SK-N-MC (cell line): ENCODE data around the gene DOK3.

Experiments used
- EZH2 ChIP-seq: fragments of 200-600 bp; sonication (generic); IDR thresholded peaks from one replicate; pipeline ENCODE4 v1.6.1; 2017; ENCODE audit warnings: antibody characterized with exemption
- FOXP2 ChIP-seq: optimal IDR thresholded peaks from 2 replicates; pipeline ENCODE3; 2011; ENCODE audit warnings: mild to moderate bottlenecking, moderate library complexity; ENCODE audit not compliant: insufficient read depth; ENCODE audit errors: extremely low read length, control extremely low read depth
- POLR2AphosphoS5 ChIP-seq: IDR thresholded peaks from 2 replicates; pipeline ENCODE4 v1.6.1; 2012; ENCODE audit warnings: mild to moderate bottlenecking, low read depth, low read length, borderline replicate concordance

- TF ChIP-seq EZH2 (no peak), POLR2AphosphoS5 (no peak), FOXP2 (no peak)
Measured at GRCh38 chr5:177474846-177475562, 34.6 kb downstream of the DOK3 start.
